HepG2 (cell line): ENCODE data around the gene ODAD4. TPM values are rescaled to one million over a fixed set of nuclear protein-coding genes. Genes with fewer than 3 reads are reported as not detected.

Experiments used
- BRCA1 ChIP-seq: sonication (generic); formaldehyde crosslinking; IDR thresholded peaks from 2 replicates; pipeline ENCODE4 v1.4.0; 2020; ENCODE audit warnings: missing genetic modification reagents
- DMAP1 ChIP-seq: IDR thresholded peaks from 2 replicates; pipeline ENCODE4 v1.6.1; 2016
- EHMT2 ChIP-seq: fragments of 200-600 bp; sonication (generic); IDR thresholded peaks from 2 replicates; pipeline ENCODE4 v1.7.0; 2017; ENCODE audit warnings: antibody characterized with exemption, low read depth, low read length, borderline replicate concordance
- GLI4 ChIP-seq: sonication (generic); formaldehyde crosslinking; IDR thresholded peaks from 2 replicates; pipeline ENCODE4 v1.5.1; 2020; ENCODE audit warnings: missing genetic modification reagents, mild to moderate bottlenecking, moderate library complexity, borderline replicate concordance
- HDAC2 ChIP-seq: sonication (generic); formaldehyde crosslinking; IDR thresholded peaks from 2 replicates; pipeline ENCODE4 v1.4.0; 2020; ENCODE audit warnings: missing genetic modification reagents
- JDP2 ChIP-seq: sonication (generic); formaldehyde crosslinking; IDR thresholded peaks from 2 replicates; pipeline ENCODE4 v1.8.1; 2022; ENCODE audit warnings: missing genetic modification reagents, borderline replicate concordance
- KLF12 ChIP-seq: sonication (generic); formaldehyde crosslinking; IDR thresholded peaks from 2 replicates; pipeline ENCODE4 v1.4.0; 2020; ENCODE audit warnings: missing genetic modification reagents, borderline replicate concordance
- MTF2 ChIP-seq: sonication (generic); formaldehyde crosslinking; IDR thresholded peaks from 2 replicates; pipeline ENCODE4 v1.5.0; 2020; ENCODE audit warnings: missing genetic modification reagents, borderline replicate concordance
- POLR2G ChIP-seq: fragments of 200-400 bp; formaldehyde crosslinking; IDR thresholded peaks from 2 replicates; pipeline ENCODE4 v1.6.1; 2018; ENCODE audit warnings: mild to moderate bottlenecking, low read depth, low read length, moderate library complexity
- RFX5 ChIP-seq: IDR thresholded peaks from 2 replicates; pipeline ENCODE4 v1.6.1; 2011; ENCODE audit warnings: low read depth, low read length, improper control_type of control experiment
- RFXANK ChIP-seq: IDR thresholded peaks from 2 replicates; pipeline ENCODE4 v1.6.1; 2016
- ZFYVE20 ChIP-seq: sonication (generic); formaldehyde crosslinking; IDR thresholded peaks from 2 replicates; pipeline ENCODE4 v1.8.0; 2023; ENCODE audit warnings: low read depth, mild to moderate bottlenecking, moderate library complexity, missing genetic modification reagents, borderline replicate concordance
- ZNF17 ChIP-seq: sonication (generic); formaldehyde crosslinking; IDR thresholded peaks from 2 replicates; pipeline ENCODE4 v1.5.0; 2020; ENCODE audit warnings: mild to moderate bottlenecking, missing genetic modification reagents
- ZNF234 ChIP-seq: sonication (generic); formaldehyde crosslinking; conservative IDR thresholded peaks from 2 replicates; pipeline ENCODE4 v1.5.1; 2020; ENCODE audit warnings: mild to moderate bottlenecking, missing genetic modification reagents
- ZNF383 ChIP-seq: sonication (generic); formaldehyde crosslinking; IDR thresholded peaks from 2 replicates; pipeline ENCODE4 v1.4.0; 2020; ENCODE audit warnings: missing genetic modification reagents, mild to moderate bottlenecking, borderline replicate concordance
- ZNF44 ChIP-seq: sonication (generic); formaldehyde crosslinking; IDR thresholded peaks from 2 replicates; pipeline ENCODE4 v1.5.1; 2020; ENCODE audit warnings: mild to moderate bottlenecking, missing genetic modification reagents
- ZNF552 ChIP-seq: sonication (generic); formaldehyde crosslinking; IDR thresholded peaks from 2 replicates; pipeline ENCODE4 v1.9.0; 2022; ENCODE audit warnings: missing genetic modification reagents, mild to moderate bottlenecking, borderline replicate concordance
- ZNF589 ChIP-seq: sonication (generic); formaldehyde crosslinking; conservative IDR thresholded peaks from 2 replicates; pipeline ENCODE4 v1.8.0; 2022; ENCODE audit warnings: mild to moderate bottlenecking, moderate library complexity, missing genetic modification reagents
- ZNF607 ChIP-seq: sonication (generic); formaldehyde crosslinking; IDR thresholded peaks from 2 replicates; pipeline ENCODE4 v1.5.1; 2020; ENCODE audit warnings: missing genetic modification reagents, mild to moderate bottlenecking, borderline replicate concordance
- ZNF883 ChIP-seq: sonication (generic); formaldehyde crosslinking; IDR thresholded peaks from 2 replicates; pipeline ENCODE4 v1.5.1; 2020; ENCODE audit warnings: mild to moderate bottlenecking, missing genetic modification reagents; ENCODE audit errors: not compliant biosample characterization
- ZSCAN29 ChIP-seq: sonication (generic); formaldehyde crosslinking; conservative IDR thresholded peaks from 2 replicates; pipeline ENCODE4 v1.4.0; 2020; ENCODE audit warnings: mild to moderate bottlenecking, missing genetic modification reagents
- polyA plus RNA-seq, 8 experiments: library from polyadenylated mRNA; depleted of rRNA in 3 of 8; stranded (reverse) in 7 of 8; unstranded in 1 of 8; fragments of >200 nt; fragmentation: Illumina TruSeq in 4 of 8; extraction: Trizol in 4 of 8; gene quantifications; 2 replicates each; pipeline versions ENCODE4 v1.2.1 to v1.2.3, GENCODE V29; 2011 to 2016; ENCODE audit warnings: low read depth in 4 of 8, missing spikeins in 1 of 8, mixed read lengths in 1 of 8; ENCODE audit not compliant: insufficient read depth in 1 of 8
- total RNA-seq, 5 experiments: library from RNA; depleted of rRNA; stranded (reverse); fragments of >200 nt; fragmentation: Illumina TruSeq; extraction: Trizol; gene quantifications; 2 replicates each; pipeline ENCODE4 v1.2.3, GENCODE V29; 2016; ENCODE audit warnings: low read depth in 1 of 5
- TF ChIP-seq, protein P1 (sequence below): sonication (generic); formaldehyde crosslinking; IDR thresholded peaks from 2 replicates; pipeline ENCODE4 v1.8.0; 2022; ENCODE audit warnings: missing genetic modification reagents, low read depth, mild to moderate bottlenecking, borderline replicate concordance
- TF ChIP-seq, protein P2 (sequence below): sonication (generic); formaldehyde crosslinking; conservative IDR thresholded peaks from 2 replicates; pipeline ENCODE4 v1.5.0; 2020; ENCODE audit warnings: missing genetic modification reagents
- TF ChIP-seq, protein P3 (sequence below): sonication (generic); formaldehyde crosslinking; IDR thresholded peaks from 2 replicates; pipeline ENCODE4 v1.5.1; 2020; ENCODE audit warnings: mild to moderate bottlenecking, missing genetic modification reagents, borderline replicate concordance
- TF ChIP-seq, protein P4 (sequence below): fragments of 450-650 bp; IDR thresholded peaks from 2 replicates; pipeline ENCODE4 v1.6.1; 2016

ODAD4 gene
- total and polyA plus RNA-seq, 2 of the 13 experiments (the other 11 are each of a cell fraction or from before 2014, with no cell fraction given): 0.48 to 0.53 TPM

DNA sequence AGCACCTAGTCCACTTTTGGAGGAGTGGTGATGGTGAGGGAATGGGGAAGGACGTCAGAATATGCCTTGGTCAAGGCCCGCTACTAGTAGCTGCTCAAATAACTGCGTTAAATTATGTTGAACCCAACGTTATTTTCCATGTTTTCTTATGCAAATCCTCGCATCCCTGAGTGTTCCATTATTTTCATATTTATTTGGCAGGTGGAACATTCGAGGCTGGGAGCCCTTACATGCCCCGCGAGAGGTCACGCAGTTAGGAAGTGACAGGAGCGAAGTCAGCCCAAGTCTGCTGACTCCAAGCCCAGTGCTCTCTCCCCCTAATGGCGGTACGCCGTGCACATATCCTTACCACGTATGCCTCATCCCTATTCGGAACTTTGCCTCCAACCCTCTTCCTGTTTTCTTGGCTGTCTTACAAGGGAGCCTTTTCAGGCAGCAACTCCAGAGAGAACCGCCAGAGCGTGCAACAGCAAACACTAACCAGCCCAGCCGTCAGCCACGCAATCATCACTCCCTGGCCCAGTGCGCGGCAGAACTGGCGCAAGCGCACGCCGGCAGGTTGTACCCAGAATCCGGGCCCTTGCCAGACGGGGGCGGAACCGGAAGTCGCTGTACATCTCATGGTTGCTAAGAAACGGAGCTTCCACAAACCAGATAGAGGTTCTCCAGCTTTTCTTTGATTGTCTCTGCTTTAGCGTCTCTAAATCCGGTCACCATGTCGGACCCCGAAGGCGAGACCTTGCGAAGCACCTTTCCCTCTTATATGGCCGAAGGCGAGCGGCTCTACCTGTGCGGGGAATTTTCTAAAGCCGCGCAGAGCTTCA is at the start of gene ODAD4 (continued):
- TF ChIP-seq ZNF44 (CRISPR knock-in tag) (peak; percentile 79; the same call in 1 of the 2 replicates), RFX5 (no peak), BRCA1 (CRISPR knock-in tag) (no peak; the same call in 1 of the 2 replicates), EHMT2 (no peak), ZNF607 (no peak), ZNF883 (CRISPR knock-in tag) (peak; percentile 88), ZNF589 (no peak; the same call in 1 of the 2 replicates), JDP2 (CRISPR knock-in tag) (no peak), RFXANK (CRISPR knock-in tag) (peak; percentile 70; the same call in 1 of the 2 replicates), MTF2 (CRISPR knock-in tag) (peak; percentile 90), ZSCAN29 (CRISPR knock-in tag) (peak; percentile 95), DMAP1 (peak; percentile 93), ZNF383 (CRISPR knock-in tag) (peak; percentile 95), HDAC2 (peak; percentile 94), ZFYVE20 (CRISPR knock-in tag) (no peak), ZNF234 (CRISPR knock-in tag) (no peak), ZNF552 (CRISPR knock-in tag) (0 out of 2 replicates have a peak, but pooled peaks have one; percentile 27), ZNF17 (no peak), GLI4 (peak; percentile 88), KLF12 (CRISPR knock-in tag) (no peak), POLR2G (peak; percentile 91)
- TF ChIP-seq, protein P1, sequence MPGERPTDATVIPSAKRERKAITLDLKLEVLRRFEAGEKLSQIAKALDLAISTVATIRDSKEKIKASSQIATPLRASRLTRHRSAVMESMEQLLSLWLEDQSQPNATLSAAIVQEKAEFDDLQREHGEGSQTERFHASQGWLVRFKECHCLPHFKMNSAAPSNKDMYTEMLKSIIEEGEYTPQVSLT (CRISPR knock-in tag): no peak
- TF ChIP-seq, protein P2, sequence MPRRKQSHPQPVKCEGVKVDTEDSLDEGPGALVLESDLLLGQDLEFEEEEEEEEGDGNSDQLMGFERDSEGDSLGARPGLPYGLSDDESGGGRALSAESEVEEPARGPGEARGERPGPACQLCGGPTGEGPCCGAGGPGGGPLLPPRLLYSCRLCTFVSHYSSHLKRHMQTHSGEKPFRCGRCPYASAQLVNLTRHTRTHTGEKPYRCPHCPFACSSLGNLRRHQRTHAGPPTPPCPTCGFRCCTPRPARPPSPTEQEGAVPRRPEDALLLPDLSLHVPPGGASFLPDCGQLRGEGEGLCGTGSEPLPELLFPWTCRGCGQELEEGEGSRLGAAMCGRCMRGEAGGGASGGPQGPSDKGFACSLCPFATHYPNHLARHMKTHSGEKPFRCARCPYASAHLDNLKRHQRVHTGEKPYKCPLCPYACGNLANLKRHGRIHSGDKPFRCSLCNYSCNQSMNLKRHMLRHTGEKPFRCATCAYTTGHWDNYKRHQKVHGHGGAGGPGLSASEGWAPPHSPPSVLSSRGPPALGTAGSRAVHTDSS (CRISPR knock-in tag): 0 out of 2 replicates have a peak, but pooled peaks have one; percentile 61
- TF ChIP-seq, protein P3, sequence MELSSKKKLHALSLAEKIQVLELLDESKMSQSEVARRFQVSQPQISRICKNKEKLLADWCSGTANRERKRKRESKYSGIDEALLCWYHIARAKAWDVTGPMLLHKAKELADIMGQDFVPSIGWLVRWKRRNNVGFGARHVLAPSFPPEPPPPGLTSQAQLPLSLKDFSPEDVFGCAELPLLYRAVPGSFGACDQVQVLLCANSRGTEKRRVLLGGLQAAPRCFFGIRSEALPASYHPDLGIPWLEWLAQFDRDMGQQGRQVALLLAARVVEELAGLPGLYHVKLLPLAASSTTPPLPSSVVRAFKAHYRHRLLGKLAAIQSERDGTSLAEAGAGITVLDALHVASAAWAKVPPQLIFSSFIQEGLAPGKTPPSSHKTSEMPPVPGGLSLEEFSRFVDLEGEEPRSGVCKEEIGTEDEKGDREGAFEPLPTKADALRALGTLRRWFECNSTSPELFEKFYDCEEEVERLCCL (CRISPR knock-in tag): peak; percentile 66; the same call in 1 of the 2 replicates
- TF ChIP-seq, protein P4, sequence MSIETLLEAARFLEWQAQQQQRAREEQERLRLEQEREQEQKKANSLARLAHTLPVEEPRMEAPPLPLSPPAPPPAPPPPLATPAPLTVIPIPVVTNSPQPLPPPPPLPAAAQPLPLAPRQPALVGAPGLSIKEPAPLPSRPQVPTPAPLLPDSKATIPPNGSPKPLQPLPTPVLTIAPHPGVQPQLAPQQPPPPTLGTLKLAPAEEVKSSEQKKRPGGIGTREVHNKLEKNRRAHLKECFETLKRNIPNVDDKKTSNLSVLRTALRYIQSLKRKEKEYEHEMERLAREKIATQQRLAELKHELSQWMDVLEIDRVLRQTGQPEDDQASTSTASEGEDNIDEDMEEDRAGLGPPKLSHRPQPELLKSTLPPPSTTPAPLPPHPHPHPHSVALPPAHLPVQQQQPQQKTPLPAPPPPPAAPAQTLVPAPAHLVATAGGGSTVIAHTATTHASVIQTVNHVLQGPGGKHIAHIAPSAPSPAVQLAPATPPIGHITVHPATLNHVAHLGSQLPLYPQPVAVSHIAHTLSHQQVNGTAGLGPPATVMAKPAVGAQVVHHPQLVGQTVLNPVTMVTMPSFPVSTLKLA: peak; percentile 79
